Fibroblast of skin of scalp (primary cell): Measurements from ENCODE around the gene ERAS.
"Not testable (repeated sequence)": the region's sequence is repeated elsewhere in the genome, so short reads cannot be mapped to it uniquely, and the experiment has no call there.

Experiments
- DNase-seq: peaks from one replicate; pipeline ENCODE4 v3.0.0-alpha.2; 2013

ERAS gene

GRCh38 chrX:48833542-48834138, 7.3 kb downstream of the ERAS start:
- DNase-seq, result peak; percentile 1

DNA sequence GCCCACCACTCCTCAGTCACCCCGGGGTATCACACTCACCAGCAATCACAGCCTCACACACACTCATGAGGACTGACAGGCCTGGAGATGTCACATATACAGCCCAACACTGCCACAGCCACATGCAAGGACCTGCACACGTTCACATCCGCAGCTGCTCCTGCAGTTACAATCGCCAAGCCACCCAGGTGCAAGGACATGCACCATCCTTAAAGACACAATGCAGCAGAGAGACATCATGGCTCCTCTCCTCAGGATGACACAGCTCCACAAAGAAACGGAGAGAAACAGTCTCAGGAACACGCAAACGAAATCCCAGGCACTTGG, 8.0 kb downstream of the ERAS start:
- DNase-seq, result no peak

- DNase-seq, result no peak
Measured at GRCh38 chrX:48835524-48836329, 9.4 kb downstream of the ERAS start, which contains the start of gene PCSK1N. Gene PCSK1N (minus strand): TSS chrX:48835610. CDS start chrX:48835532, 78 bp downstream.

- DNase-seq, result no peak
Measured at GRCh38 chrX:48839686-48840085, 13.4 kb downstream of the ERAS start.

DNA sequence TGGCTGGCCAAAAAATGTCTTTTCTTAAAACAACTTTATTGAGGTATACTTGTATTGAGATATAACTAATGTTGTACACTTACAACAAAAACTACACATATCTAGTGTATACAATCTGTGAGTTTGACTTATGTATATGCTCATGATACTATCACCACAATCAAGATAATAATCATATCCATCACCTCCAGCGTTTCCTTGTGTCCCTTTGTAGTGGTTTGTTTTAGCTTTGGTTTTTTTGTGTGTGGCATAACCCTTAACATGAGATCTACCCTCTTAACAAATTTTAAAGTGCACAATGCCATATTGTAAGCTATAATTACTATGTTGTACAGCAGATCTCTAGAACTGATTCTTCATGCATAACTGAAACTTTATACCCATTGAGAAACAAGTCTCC, 22.5 kb downstream of the ERAS start:
- DNase-seq, result no peak

- no peak for DNase-seq
Measured at GRCh38 chrX:48852857-48853256, 26.5 kb downstream of the ERAS start.

- DNase-seq, result not testable (repeated sequence)
Measured at GRCh38 chrX:48853494-48853893, 27.2 kb downstream of the ERAS start.

DNA sequence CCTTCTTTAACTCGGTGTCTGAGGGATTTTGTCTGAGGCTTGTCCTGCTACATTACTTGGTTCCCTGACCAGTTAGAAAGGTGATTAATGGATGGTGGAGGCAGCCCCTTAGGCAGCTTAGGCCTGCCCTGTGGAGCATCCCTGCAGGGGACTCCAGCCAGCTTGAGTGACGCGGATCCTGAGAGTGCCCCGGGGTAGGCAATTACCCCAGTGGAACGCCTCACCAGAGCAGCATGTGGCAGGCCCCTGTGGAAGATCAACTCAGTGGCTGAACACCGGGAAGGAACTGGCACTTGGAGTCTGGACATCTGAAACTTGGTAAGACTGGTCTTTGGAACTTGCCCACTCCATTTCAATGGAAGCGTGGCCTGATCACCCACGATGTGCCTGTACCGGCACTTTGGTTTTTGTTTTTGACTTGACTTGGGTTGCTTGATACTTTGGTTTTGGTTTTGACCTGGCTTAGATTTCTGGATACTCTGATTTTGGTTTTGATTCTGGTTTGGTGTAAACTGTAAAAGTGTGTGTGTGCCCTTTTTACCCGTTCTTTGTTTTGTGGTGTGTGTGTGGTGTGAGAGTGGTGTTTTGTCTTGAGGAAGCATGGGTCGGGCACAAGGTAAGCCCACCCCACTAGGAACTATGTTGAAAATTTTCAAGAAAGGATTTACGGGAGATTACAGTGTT, 27.9 kb downstream of the ERAS start:
- DNase-seq, result not testable (repeated sequence)

DNA sequence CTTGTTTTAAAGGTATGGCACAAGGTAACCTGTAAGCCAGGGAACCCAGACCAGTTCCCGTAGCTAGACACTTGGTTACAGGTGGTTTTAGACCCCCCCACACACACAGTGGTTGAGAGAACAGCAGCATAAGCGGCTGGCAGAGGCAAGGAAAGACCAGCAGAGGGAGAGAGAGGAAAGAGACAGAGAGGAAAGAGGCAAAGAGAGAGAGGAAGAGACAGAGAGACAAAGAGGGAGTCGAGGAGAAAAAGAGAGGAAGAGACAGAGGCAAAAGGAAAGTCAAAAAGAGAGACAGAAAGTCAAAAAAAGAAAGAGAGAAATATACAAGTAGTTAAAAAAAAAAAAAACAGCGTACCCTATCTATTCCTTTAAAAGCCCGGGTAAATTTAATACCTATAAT, 28.6 kb downstream of the ERAS start:
- no peak for DNase-seq

DNA sequence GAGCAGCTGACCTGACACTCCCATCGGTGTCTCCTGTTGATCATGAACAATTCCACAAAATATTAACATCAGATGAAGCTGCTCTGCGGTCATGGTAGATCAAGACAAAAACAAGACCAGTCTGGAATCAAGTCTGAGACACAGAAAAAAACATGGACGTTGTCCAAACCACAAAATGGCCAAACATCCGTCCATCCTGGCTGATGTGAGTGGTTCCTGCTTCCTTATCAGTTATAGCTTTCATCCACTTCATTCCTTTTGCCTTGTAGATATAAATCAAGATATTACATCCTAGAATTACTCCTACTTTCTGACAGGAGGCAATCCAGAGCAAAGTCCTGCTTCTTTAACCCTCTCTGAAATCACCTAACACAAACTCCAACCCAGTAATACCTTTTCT, 37.9 kb downstream of the ERAS start:
- peak; percentile 23 for DNase-seq

DNA sequence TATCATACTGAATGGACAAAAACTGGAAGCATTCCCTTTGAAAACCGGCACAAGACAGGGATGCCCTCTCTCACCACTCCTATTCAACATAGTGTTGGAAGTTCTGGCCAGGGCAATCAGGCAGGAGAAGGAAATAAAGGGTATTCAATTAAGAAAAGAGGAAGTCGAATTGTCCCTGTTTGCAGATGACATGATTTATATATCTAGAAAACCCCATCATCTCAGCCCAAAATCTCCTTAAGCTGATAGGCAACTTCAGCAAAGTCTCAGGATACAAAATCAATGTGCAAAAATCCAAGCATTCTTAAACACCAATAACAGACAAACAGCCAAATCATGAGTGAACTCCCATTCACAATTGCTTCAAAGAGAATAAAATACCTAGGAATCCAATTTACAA, 45.7 kb downstream of the ERAS start:
- DNase-seq, result not testable (repeated sequence)

DNA sequence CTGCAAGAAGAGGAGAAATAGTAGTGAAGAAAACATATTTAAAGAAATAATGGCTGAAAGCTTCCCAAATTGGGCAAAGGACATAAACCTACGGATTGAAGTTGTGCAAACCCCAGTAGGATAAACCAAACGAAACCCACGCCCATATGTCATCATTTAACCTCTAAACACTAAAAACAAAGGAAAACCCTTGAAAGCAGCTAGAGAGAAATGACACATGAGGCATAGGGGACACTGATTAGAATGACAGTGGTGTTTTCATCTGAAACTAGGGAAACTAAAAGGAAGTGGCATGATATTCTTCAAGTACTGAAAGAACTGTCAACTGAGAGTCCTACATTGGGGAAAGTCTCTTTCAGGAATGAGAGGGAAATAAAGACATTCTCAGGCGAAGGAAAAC, 50.6 kb downstream of the ERAS start:
- not testable (repeated sequence) for DNase-seq
